ENCODE data around the gene A2M.
A peak's percentile ranks its signal among the peaks of the same experiment; 100 is the strongest.
"Not testable (repeated sequence)": the region's sequence is repeated elsewhere in the genome, so short reads cannot be mapped to it uniquely, and the experiment has no call there.

Gene A2M

GRCh38 chr12:9144730-9145106 lies 29.0 kb upstream of the A2M start:
- CTCF ChIA-PET: no interaction called here
- Histone ChIP-seq H3K9me3 (ENCODE audit: control insufficient read depth, insufficient read depth, low read depth, low read length) (no peaks in the 10 kb centered on the region), H3K27ac (ENCODE audit: extremely low read depth, low read depth, low read length) (no peak overlapping the region), H3K4me1 (ENCODE audit: control insufficient read depth, insufficient read depth, low read length) (no peaks in the 10 kb centered on the region), H3K4me3 (ENCODE audit: low read depth, low read length) (no peak overlapping the region), H3K36me3 (ENCODE audit: control insufficient read depth in 2 of 2, insufficient read depth in 1 of 2, low read length in 2 of 2) (no peaks in the 10 kb centered on the region)
- POLR2A ChIA-PET: no interaction called here
- no peak for TF ChIP-seq ZNF133 (tag by site-specific recombination; IDR thresholded peaks at IDR 0.05)
- peak; percentile 10 for TF ChIP-seq SETDB1 (IDR thresholded peaks at IDR 0.05; ENCODE audit: insufficient read length, low read length)

- no peak overlapping the region for H3K27ac ChIP-seq (ENCODE audit: extremely low read depth, low read depth, low read length)
- ChIA-PET CTCF (no interaction called here), POLR2A (no interaction called here)
- H3K4me3 ChIP-seq (ENCODE audit: low read depth, low read length): no peak overlapping the region
- peak; percentile 29 for TF ChIP-seq SETDB1 (IDR thresholded peaks at IDR 0.05; ENCODE audit: insufficient read length, low read length)
- TF ChIP-seq, protein P1, sequence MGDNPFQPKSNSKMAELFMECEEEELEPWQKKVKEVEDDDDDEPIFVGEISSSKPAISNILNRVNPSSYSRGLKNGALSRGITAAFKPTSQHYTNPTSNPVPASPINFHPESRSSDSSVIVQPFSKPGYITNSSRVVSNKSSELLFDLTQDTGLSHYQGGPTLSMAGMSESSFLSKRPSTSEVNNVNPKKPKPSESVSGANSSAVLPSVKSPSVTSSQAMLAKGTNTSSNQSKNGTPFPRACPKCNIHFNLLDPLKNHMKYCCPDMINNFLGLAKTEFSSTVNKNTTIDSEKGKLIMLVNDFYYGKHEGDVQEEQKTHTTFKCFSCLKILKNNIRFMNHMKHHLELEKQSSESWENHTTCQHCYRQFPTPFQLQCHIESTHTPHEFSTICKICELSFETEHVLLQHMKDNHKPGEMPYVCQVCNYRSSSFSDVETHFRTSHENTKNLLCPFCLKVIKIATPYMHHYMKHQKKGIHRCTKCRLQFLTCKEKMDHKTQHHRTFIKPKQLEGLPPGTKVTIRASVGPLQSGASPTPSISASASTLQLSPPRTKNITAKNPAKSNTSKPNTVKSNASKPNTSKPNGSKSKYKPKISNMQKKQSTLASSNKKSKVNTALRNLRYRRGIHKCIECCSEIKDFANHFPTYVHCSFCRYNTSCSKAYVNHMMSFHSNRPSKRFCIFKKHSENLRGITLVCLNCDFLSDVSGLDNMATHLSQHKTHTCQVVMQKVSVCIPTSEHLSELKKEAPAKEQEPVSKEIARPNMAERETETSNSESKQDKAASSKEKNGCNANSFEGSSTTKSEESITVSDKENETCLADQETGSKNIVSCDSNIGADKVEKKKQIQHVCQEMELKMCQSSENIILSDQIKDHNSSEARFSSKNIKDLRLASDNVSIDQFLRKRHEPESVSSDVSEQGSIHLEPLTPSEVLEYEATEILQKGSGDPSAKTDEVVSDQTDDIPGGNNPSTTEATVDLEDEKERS (tag by site-specific recombination; IDR thresholded peaks at IDR 0.05): 0 out of 2 replicates have a peak, but pooled peaks have one; percentile 61
- TF ChIP-seq ZNF112 (tag by site-specific recombination; IDR thresholded peaks at IDR 0.05): no peak
- no peak for TF ChIP-seq ZNF394 (tag by site-specific recombination; IDR thresholded peaks at IDR 0.05; ENCODE audit: borderline replicate concordance)
- no peak for TF ChIP-seq TCF7L2 (IDR thresholded peaks at IDR 0.05; ENCODE audit: borderline replicate concordance, low read depth, low read length)
- no peak for TF ChIP-seq ZBTB1 (tag by site-specific recombination; IDR thresholded peaks at IDR 0.05)
- H3K4me1 ChIP-seq (ENCODE audit: control insufficient read depth, insufficient read depth, low read length): no peaks in the 10 kb centered on the region
- H3K36me3 ChIP-seq (ENCODE audit: control insufficient read depth in 2 of 2, insufficient read depth in 1 of 2, low read length in 2 of 2): no peaks in the 10 kb centered on the region
- H3K9me3 ChIP-seq (ENCODE audit: control insufficient read depth, insufficient read depth, low read depth, low read length): no peaks in the 10 kb centered on the region
Observed at GRCh38 chr12:9143929-9144729, 28.4 kb upstream of the A2M start.

GRCh38 chr12:9143137-9143536 lies 27.4 kb upstream of the A2M start:
- Histone ChIP-seq H3K9me3 (ENCODE audit: control insufficient read depth, insufficient read depth, low read depth, low read length) (no peaks in the 10 kb centered on the region), H3K27ac (ENCODE audit: extremely low read depth, low read depth, low read length) (no peak overlapping the region), H3K36me3 (ENCODE audit: control insufficient read depth in 2 of 2, insufficient read depth in 1 of 2, low read length in 2 of 2) (no peaks in the 10 kb centered on the region), H3K4me3 (ENCODE audit: low read depth, low read length) (no peak overlapping the region), H3K4me1 (ENCODE audit: control insufficient read depth, insufficient read depth, low read length) (no peaks in the 10 kb centered on the region)
- TF ChIP-seq ZNF654 (tag by site-specific recombination; IDR thresholded peaks at IDR 0.05; ENCODE audit: low read depth) (no peak), KLF16 (tag by site-specific recombination; IDR thresholded peaks at IDR 0.05) (no peak)
- TF ChIP-seq, protein P2, sequence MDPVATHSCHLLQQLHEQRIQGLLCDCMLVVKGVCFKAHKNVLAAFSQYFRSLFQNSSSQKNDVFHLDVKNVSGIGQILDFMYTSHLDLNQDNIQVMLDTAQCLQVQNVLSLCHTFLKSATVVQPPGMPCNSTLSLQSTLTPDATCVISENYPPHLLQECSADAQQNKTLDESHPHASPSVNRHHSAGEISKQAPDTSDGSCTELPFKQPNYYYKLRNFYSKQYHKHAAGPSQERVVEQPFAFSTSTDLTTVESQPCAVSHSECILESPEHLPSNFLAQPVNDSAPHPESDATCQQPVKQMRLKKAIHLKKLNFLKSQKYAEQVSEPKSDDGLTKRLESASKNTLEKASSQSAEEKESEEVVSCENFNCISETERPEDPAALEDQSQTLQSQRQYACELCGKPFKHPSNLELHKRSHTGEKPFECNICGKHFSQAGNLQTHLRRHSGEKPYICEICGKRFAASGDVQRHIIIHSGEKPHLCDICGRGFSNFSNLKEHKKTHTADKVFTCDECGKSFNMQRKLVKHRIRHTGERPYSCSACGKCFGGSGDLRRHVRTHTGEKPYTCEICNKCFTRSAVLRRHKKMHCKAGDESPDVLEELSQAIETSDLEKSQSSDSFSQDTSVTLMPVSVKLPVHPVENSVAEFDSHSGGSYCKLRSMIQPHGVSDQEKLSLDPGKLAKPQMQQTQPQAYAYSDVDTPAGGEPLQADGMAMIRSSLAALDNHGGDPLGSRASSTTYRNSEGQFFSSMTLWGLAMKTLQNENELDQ (tag by site-specific recombination; IDR thresholded peaks at IDR 0.05; ENCODE audit: low read depth): no peak
- TF ChIP-seq, protein P3, sequence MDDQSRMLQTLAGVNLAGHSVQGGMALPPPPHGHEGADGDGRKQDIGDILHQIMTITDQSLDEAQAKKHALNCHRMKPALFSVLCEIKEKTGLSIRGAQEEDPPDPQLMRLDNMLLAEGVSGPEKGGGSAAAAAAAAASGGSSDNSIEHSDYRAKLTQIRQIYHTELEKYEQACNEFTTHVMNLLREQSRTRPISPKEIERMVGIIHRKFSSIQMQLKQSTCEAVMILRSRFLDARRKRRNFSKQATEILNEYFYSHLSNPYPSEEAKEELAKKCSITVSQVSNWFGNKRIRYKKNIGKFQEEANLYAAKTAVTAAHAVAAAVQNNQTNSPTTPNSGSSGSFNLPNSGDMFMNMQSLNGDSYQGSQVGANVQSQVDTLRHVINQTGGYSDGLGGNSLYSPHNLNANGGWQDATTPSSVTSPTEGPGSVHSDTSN (CRISPR knock-in tag; IDR thresholded peaks at IDR 0.05): no peak
- POLR2A ChIA-PET: no interaction called here
- CTCF ChIA-PET: no interaction called here

GRCh38 chr12:9139588-9140290 lies 24.0 kb upstream of the A2M start:
- H3K27ac ChIP-seq (ENCODE audit: extremely low read depth, low read depth, low read length); POLR2A ChIA-PET: not testable (repeated sequence)

More at GRCh38 chr12:9139588-9140290, 24.0 kb upstream of the A2M start:
- H3K4me3 ChIP-seq (ENCODE audit: low read depth, low read length); H3K36me3 ChIP-seq (ENCODE audit: control insufficient read depth in 2 of 2, insufficient read depth in 1 of 2, low read length in 2 of 2); H3K9me3 ChIP-seq (ENCODE audit: control insufficient read depth, insufficient read depth, low read depth, low read length); H3K4me1 ChIP-seq (ENCODE audit: control insufficient read depth, insufficient read depth, low read length); CTCF ChIA-PET: not testable (repeated sequence)

All from HEK293 (cell line).